K562 treated with DMSO at 1 percent for 4 hours (cell line): ENCODE results near the gene B3GALT6. TPM values are rescaled to one million over a fixed set of nuclear protein-coding genes. Genes with fewer than 3 reads are reported as not detected.

ENCODE experiments used
- total RNA-seq: library from RNA; unstranded; fragments of 300-600 nt; gene quantifications from 2 replicates; pipeline ENCODE4 v1.2.3, GENCODE V29; 2022; ENCODE audit not compliant: insufficient read depth

Gene B3GALT6
- total RNA-seq: 6.8 and 11.5 TPM in 2 replicates

DNA sequence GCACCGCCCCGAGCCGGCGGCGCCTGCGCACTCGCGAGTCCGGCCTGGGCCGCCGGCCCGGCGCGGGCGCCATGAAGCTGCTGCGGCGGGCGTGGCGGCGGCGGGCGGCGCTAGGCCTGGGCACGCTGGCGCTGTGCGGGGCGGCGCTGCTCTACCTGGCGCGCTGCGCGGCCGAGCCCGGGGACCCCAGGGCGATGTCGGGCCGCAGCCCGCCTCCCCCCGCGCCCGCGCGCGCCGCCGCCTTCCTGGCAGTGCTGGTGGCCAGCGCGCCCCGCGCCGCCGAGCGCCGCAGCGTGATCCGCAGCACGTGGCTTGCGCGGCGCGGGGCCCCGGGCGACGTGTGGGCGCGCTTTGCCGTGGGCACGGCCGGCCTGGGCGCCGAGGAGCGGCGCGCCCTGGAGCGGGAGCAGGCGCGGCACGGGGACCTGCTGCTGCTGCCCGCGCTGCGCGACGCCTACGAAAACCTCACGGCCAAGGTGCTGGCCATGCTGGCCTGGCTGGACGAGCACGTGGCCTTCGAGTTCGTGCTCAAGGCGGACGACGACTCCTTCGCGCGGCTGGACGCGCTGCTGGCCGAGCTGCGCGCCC is at the start of gene B3GALT6:
B3GALT6 (plus strand) TSS at position 30 of the 588 bp plus-strand sequence; CDS start at position 72, 42 bp downstream.

DNA sequence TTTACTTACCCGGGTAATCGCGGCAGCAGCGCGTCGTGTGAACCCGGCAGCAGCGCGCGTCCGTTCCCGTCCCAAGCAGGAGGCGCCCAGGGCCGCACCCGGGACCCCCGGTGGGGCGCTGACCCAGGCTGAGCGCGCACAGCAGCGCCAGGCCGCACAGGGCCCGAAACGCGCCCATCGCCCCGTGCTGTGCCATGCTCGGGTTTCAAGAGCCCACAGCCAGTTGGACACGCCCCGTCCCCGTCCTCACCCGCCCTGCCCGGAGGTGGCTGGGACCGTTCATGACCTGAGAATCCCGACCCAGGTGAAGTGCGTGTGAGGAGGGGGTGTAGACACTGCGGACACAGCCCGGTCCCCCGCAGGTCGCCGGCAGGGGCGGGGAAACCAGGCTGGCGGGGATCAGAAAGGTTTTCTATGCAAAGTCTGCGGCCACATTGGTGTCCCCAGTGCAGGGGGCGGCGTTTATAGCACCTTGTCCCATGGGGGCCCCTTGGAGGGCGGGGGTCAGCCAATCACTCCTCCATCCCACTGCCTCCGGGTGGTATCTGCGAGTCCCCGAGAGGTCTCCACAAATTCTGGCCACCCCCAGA is 25.6 kb upstream of the B3GALT6 start, which contains the start of gene TNFRSF18:
TNFRSF18 (minus strand) TSS at position 217 of the 590 bp plus-strand sequence; CDS start at position 196, 21 bp downstream.

DNA sequence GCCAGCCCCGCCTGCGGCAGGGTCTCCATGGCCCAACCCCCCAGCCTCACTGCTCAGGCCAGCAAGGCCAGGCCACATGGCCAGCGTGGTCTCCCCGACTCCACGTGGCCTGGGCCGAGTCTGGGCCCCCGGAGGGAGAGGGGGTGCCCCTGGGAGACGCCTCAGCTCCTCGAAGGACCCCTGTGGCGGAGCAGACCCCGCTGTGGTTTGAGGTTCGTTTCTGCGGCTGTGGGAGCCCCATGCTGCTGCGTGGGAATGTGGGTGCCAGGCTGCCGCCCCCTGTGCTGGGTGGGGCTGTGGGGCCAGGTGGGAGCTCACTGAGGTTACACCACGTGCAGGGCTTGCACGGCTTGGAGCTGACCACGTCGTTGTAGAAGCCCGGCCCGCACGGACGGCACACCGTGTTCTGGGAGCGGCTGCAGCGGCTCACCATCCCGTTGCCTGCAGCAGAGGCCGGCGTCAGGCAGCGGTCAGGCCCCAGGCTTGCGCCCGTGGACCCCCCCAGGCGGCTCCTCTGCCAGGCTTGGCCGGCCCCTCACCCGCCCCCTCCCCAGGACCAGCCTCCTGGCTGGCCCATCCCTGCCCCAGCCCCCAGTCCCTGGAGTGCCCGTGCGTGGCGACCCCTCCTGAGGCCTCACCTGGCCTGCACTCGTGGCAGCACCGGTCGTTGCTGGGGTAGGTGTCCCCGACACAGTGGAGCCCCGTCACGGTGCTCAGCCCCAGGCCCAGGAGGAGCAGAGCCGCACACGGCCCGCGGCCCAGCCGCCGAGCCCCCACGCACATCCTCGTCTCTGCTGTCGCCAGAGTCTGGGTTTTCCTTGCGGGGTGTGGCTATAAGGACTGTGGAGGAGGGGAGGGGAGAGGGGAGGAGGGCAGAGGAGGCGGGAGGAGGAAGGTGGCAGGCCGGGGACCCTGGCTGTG is 18.4 kb upstream of the B3GALT6 start, which contains the start of gene TNFRSF4:
TNFRSF4 (minus strand) TSS at position 809 of the 921 bp plus-strand sequence; CDS start at position 783, 26 bp downstream.

DNA sequence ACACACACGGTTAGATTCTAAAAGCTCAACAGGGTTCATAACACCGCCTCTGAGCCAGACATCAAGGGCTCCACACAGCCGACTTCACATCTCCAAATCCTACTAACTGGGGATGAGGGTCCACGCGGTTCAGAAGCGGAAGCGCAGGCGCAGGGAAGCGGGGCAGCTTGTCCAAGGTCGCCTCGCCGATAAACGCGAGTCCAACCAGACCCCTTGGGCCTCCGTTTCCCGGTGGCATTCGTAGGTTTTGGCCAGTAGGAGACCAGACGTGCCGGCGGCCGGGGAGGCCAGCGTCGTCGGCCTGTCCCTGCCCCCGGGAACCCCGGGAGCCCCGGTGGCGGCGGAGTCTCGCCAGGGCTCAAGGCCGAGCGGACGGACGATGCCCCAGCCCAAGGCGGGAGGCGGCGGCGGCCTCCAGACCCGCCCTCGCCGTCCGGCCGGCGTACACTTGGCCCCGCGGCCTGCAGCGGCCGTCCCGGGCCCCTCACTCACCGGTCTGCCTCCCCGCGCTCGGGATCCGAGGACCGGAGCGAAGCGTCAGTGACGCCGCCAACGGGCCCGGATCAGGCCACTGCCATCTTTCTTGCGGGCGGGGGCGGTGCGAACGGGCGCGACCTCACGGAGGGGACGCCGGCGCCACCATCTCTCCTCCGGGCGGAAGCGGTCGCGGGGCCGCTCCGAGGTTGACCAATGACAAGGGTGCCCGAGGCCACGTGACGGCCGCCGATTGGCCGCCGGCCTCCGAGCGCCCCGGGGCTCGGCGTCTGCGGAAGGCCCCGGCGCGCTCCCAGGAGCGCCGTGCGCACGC is 433 bp upstream of the B3GALT6 start, which contains the start of gene SDF4:
SDF4 (minus strand) TSS at position 602 of the 808 bp plus-strand sequence. CDS start 3,229 bp downstream, outside the sequence.

DNA sequence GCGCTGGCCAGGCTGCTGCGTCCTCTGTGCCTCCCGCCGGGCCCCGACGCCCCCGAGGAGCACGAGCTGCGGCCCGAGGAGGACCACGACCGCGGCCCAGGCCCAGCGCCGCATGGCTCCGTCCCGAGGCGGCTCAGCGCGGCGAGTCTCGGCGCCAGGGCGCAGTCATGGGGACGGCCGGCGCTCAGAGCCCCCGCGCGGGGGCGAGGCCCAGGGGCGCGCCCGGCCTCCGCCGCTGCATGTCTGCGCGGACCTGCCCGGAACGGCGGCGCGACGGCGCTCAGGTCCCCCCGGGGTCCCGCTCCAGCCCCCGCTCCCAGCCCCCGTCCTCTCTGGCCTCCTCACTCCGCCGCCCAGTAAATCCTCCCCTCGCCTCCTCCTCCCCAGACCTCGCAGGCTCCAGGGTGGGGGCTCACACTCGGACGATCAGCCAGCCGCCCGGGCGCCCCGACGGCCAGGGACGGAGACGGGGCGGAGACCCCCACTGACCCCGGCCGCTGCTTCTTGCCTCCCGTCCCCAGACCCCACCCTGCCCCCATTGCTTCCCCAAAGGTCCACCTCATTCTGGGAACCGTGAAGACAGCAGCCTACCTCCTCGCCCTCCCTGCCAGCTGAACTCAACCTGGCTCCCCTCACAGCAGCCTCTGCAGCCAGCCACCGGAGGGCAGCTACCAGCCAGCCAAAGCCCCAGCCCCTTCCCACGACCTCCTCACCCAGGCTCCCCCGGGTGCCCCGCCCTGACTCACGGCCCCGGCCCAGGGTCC is 14.7 kb downstream of the B3GALT6 start, which contains the start of gene C1QTNF12:
C1QTNF12 (minus strand) TSS at position 146 of the 764 bp plus-strand sequence; CDS start at position 114, 32 bp downstream.

DNA sequence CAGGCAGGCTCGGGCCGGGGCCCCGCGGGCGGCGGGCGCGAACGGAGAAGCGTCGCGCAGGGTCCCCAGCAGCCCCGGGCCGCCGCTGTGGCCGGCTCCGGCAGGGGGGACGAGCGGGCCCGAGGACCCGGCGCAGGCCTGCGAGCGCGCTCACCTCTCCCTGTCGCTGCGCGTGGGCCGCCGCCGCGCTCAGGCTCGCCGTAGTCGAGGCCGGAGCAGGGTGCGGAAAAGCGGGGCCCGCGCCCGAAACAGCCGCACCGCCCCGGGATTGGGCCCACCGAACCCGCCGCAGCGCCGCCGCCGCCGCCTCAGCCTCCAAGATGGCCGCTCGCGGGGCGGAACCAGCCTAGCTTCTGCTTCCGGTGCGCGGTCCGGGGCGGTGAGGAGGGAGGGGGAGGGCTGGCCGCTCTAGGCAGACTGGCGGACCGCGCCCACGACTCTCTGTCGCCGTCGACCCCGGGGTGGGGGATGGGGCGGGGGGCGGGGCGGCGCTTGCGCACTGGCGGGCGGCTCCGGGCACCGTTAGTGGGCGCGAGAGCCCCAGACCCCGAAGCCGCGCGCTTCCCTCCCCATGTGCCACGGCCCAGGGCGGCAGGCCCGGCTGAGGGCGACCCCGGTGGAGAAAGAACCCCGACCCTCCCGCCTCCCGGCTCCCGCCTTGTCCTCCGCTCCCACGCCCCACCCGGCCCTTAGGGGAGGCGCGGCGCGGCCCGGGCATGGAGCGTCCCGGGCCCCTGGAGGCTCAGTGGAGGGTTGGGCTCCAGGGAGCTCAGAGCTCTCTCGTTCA is 41.7 kb downstream of the B3GALT6 start, which contains the start of gene UBE2J2:
UBE2J2 (minus strand) TSS at position 343 of the 787 bp plus-strand sequence. CDS start 5,862 bp downstream, outside the sequence.

Other genes with a start within 250 kb of the B3GALT6 start
- gene HES4, start 232.1 kb upstream of the B3GALT6 start, total RNA-seq: 15.8 and 21.8 TPM in 2 replicates
- 95.4 and 108 TPM in 2 replicates for gene ISG15, start 218.7 kb upstream of the B3GALT6 start, total RNA-seq
- gene AGRN, start 212.1 kb upstream of the B3GALT6 start, total RNA-seq: 46.6 and 56.8 TPM in 2 replicates
- gene RNF223, start 157.9 kb upstream of the B3GALT6 start, total RNA-seq: not detected in 2 replicates
- 24.6 and 27.6 TPM in 2 replicates for gene C1orf159, start 116.1 kb upstream of the B3GALT6 start, total RNA-seq
- not detected in 2 replicates for gene TTLL10, start 58.4 kb upstream of the B3GALT6 start, total RNA-seq
- gene TNFRSF18, start 25.6 kb upstream of the B3GALT6 start, total RNA-seq: not detected in 2 replicates
- gene TNFRSF4, start 18.1 kb upstream of the B3GALT6 start, total RNA-seq: 1.0 TPM in 1 of 2 replicates, not detected in the other
- gene SDF4, start 236 bp upstream of the B3GALT6 start, total RNA-seq: 270 TPM in 2 replicates
- 1.9 TPM in 1 of 2 replicates, not detected in the other for gene C1QTNF12, start 14.5 kb downstream of the B3GALT6 start, total RNA-seq
- 94.8 and 107 TPM in 2 replicates for gene UBE2J2, start 41.6 kb downstream of the B3GALT6 start, total RNA-seq
- gene SCNN1D, start 48.2 kb downstream of the B3GALT6 start, total RNA-seq: 0.46 and 1.7 TPM in 2 replicates
- gene ACAP3, start 75.7 kb downstream of the B3GALT6 start, total RNA-seq: 30.5 and 48.6 TPM in 2 replicates
- gene PUSL1, start 76.4 kb downstream of the B3GALT6 start, total RNA-seq: 57.5 and 60.7 TPM in 2 replicates
- gene INTS11, start 92.4 kb downstream of the B3GALT6 start, total RNA-seq: 160 and 197 TPM in 2 replicates
- gene CPTP, start 92.6 kb downstream of the B3GALT6 start, total RNA-seq: 23.1 and 23.7 TPM in 2 replicates
- 0.54 and 1.3 TPM in 2 replicates for gene TAS1R3, start 99.0 kb downstream of the B3GALT6 start, total RNA-seq
- gene DVL1, start 117.2 kb downstream of the B3GALT6 start, total RNA-seq: 81.9 and 96.3 TPM in 2 replicates
- gene MXRA8, start 126.3 kb downstream of the B3GALT6 start, total RNA-seq: 14.5 and 15.6 TPM in 2 replicates
- 225 and 272 TPM in 2 replicates for gene AURKAIP1, start 143.0 kb downstream of the B3GALT6 start, total RNA-seq
- 96.0 and 157 TPM in 2 replicates for gene CCNL2, start 167.1 kb downstream of the B3GALT6 start, total RNA-seq
- 93.3 and 127 TPM in 2 replicates for gene MRPL20, start 175.1 kb downstream of the B3GALT6 start, total RNA-seq
- gene ANKRD65, start 189.0 kb downstream of the B3GALT6 start, total RNA-seq: not detected in 2 replicates
- 7.9 and 9.2 TPM in 2 replicates for gene VWA1, start 203.5 kb downstream of the B3GALT6 start, total RNA-seq
- 0.15 TPM in 1 of 2 replicates, not detected in the other for gene ATAD3C, start 217.5 kb downstream of the B3GALT6 start, total RNA-seq
- 16.8 and 24.2 TPM in 2 replicates for gene ATAD3B, start 239.5 kb downstream of the B3GALT6 start, total RNA-seq